Amniotic epithelial cell (primary cell): ENCODE results near the gene OR51B6.
A peak's percentile ranks its signal among the peaks of the same experiment; 100 is the strongest.
"Not testable (repeated sequence)": the region's sequence is repeated elsewhere in the genome, so short reads cannot be mapped to it uniquely, and the experiment has no call there.

Experiments used
- DNase-seq: peaks from one replicate; pipeline ENCODE4 v3.0.0-alpha.2; 2010; ENCODE audit warnings: low read depth

The OR51B6 gene

GRCh38 chr11:5366365-5366764, 15.1 kb downstream of the OR51B6 start:
- DNase-seq, result not testable (repeated sequence)

DNA sequence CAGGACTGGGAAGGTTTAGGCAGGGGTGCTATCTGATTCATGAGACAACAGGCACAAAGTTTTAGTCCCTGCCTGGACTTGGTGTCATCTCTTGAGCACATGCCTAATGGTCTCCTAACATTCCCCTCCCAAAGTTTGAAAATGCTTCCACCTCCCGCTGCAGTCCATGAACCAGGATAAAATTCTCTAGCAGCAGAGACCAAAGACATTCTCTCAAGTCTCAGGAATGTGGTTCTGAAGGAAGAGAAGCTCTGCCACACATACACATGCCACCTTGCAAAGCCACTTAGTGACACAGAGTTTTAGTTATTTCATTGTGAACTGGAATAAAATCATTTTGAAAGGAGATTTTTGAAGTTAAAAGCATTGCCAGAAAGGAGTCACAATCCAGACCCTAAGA, 15.5 kb downstream of the OR51B6 start:
- DNase-seq, result no peak

GRCh38 chr11:5367448-5368074, 16.3 kb downstream of the OR51B6 start:
- DNase-seq, result peak; percentile 92

DNA sequence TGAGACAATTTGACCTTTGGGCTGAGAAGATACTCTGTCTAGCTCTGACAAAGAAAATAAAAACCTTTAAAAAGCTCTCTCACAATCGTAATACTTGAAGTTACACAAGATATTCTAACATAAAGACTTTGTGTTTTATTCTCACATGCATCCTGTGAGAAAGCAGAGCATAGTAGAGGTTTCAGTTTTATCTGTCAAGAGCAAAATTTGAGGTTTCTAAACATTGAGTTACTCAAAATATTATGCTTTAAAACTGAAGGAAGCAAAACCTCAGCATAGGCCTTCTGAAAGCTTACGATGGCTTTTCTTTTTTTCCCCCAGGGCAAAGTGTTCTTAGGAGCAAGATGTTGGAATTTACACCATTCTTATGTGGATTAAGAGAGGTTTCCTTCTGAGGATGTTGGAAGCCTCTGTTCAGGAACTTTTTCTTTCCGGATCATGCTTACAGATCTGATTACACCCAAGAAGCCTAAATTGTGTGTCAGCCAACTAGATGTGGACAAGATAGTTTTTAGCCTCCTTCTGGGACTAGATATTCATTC, 17.3 kb downstream of the OR51B6 start:
- DNase-seq, result no peak

GRCh38 chr11:5369789-5370188, 18.5 kb downstream of the OR51B6 start:
- peak; percentile 58 for DNase-seq

DNA sequence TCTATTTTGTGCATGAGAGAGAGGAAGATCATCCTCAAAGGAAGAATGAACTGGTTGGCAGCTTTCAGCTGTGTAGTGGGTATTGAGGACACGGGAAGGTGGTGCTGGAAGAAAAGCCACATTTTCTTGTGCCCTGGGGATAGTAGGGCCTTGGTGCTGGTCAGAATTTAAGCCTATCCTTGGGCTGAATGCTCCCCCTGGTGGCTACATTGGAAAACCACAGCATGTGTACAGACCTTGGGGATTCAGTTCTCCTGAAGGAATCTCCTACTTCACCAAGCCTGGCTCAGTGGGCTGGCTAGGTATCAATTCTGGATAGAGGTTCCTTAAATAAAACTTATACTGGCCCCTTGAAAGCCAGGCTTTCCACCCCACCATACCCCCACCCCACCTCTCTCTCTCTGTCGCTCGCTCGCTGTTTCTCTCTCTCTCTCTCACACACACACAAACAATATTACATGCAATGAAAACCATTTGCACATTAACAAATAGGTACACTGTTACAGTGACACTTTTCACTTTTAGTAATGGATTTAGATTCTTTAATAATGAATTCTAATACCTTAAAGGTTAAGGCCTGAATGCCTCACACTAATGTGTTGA, 29.5 kb downstream of the OR51B6 start:
- peak; percentile 61 for DNase-seq

DNA sequence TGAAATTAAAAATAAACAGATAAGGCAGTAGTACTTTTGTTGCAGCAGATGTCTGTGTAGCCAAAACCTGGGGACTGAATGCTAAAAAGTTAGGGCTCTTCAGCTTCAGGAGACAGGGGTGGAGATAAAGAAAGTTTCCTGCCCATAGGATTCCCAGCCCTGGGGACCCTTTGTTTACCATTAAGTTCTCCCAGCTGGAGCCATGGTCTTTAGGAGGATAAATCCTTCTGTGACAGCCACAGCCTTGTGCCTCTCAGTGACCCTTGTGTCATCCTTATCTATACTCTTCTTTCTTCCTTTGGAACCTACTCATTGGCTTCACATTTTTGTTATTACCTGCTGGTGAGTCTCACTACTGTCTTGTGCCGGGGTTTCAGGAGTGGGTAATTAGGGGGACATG, 32.3 kb downstream of the OR51B6 start, which contains the start of gene OR51M1:
Gene OR51M1 (plus strand): TSS at position 237 of the 400 bp plus-strand sequence. CDS start 5,587 bp downstream, outside the sequence.
- no peak for DNase-seq

DNA sequence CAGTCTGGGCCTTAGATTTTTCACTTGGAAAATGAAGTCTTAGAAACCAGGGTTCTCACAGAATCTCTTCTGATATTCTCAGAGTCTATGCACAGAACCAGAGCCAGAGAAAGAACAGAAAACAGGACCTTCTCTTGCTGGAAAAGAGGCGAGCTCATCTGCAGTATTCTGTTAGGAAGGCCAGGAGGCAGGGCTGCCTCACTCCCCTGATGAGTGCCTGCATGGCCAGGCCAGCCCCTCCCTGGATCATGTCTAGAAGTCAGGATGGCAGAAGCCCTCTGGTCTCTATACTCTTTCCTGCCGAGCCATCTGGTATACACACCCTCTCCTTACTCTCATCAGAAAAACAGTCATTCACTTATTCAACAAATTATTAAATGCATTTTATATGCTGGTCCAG, 33.0 kb downstream of the OR51B6 start:
- DNase-seq, result no peak

- no peak for DNase-seq
Observed at GRCh38 chr11:5390210-5390609, 38.9 kb downstream of the OR51B6 start.

DNA sequence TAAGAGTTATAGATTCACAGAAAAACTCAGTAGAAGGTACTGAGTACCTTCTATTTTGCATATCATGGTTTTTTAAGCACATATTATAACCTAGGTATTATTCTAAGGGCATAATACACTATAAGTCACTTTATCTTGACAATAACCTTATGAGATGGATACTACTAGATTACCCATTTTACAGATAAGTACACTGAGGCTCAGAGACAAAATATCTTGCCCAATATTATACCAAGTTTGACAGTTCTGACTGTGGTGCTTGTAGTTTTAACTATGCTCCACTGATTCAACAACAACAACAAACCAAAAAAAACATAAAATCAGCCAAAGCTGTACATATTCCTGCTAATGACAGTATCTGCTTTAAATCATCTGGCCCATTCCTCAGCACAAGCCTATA, 42.8 kb downstream of the OR51B6 start:
- no peak for DNase-seq

GRCh38 chr11:5398936-5399335, 47.6 kb downstream of the OR51B6 start:
- DNase-seq, result no peak
